Measurements from ENCODE around the gene NPFFR2. TPM values are rescaled to one million over a fixed set of nuclear protein-coding genes. Genes with fewer than 3 reads are reported as not detected.

Gene NPFFR2
- total RNA-seq (2022; extraction: Qiagen RNA extraction): not detected in 5 replicates

GRCh38 chr4:72031868-72032608 is at the start of gene NPFFR2:
Gene NPFFR2, plus strand, starts transcription at chr4:72032000. Its CDS starts 96,592 bp downstream, at chr4:72128592.

Other genes starting within 250 kb of the NPFFR2 start
- not detected in 5 replicates for gene GC, start 247.9 kb upstream of the NPFFR2 start, total RNA-seq (2022; extraction: Qiagen RNA extraction)